Superior temporal gyrus (tissue), 1 donor: ENCODE results near the gene CADM2.

ENCODE experiments used
- DNase-seq: peaks from one replicate; pipeline ENCODE4 v3.0.0-alpha.2; 2016; ENCODE audit errors: extremely low spot score

The CADM2 gene

GRCh38 chr3:85800676-85801075 lies 841.9 kb downstream of the CADM2 start:
- no peak for DNase-seq

GRCh38 chr3:85801955-85802354 lies 843.2 kb downstream of the CADM2 start:
- DNase-seq = no peak

- DNase-seq = no peak
Measured at GRCh38 chr3:85808755-85809154, 850.0 kb downstream of the CADM2 start.

- peak; percentile 48 for DNase-seq
Measured at GRCh38 chr3:85821130-85821756, 862.5 kb downstream of the CADM2 start.

- DNase-seq = no peak
Measured at GRCh38 chr3:85835857-85836440, 877.2 kb downstream of the CADM2 start.

- DNase-seq = no peak
Measured at GRCh38 chr3:85837402-85837801, 878.6 kb downstream of the CADM2 start.

- DNase-seq = no peak
Measured at GRCh38 chr3:85838921-85839320, 880.1 kb downstream of the CADM2 start.

GRCh38 chr3:85842081-85842480 lies 883.3 kb downstream of the CADM2 start:
- no peak for DNase-seq

GRCh38 chr3:85846940-85847339 lies 888.2 kb downstream of the CADM2 start:
- no peak for DNase-seq

- no peak for DNase-seq
Measured at GRCh38 chr3:85851071-85851470, 892.3 kb downstream of the CADM2 start.

GRCh38 chr3:85853805-85854204 lies 895.0 kb downstream of the CADM2 start:
- DNase-seq = no peak

- no peak for DNase-seq
Measured at GRCh38 chr3:85862893-85863455, 904.2 kb downstream of the CADM2 start.

GRCh38 chr3:85864896-85865295 lies 906.1 kb downstream of the CADM2 start:
- DNase-seq = no peak

- DNase-seq = no peak
Measured at GRCh38 chr3:85867072-85867471, 908.3 kb downstream of the CADM2 start.

- DNase-seq = no peak
Measured at GRCh38 chr3:85875589-85875988, 916.8 kb downstream of the CADM2 start.

GRCh38 chr3:85877631-85878030 lies 918.8 kb downstream of the CADM2 start:
- DNase-seq = no peak

GRCh38 chr3:85881833-85882393 lies 923.1 kb downstream of the CADM2 start:
- no peak for DNase-seq

- no peak for DNase-seq
Measured at GRCh38 chr3:85890043-85890555, 931.3 kb downstream of the CADM2 start.

- DNase-seq = no peak
Measured at GRCh38 chr3:85903434-85903833, 944.6 kb downstream of the CADM2 start.

GRCh38 chr3:85912980-85913379 lies 954.2 kb downstream of the CADM2 start:
- DNase-seq = no peak

GRCh38 chr3:85922374-85922773 lies 963.6 kb downstream of the CADM2 start:
- DNase-seq = no peak

GRCh38 chr3:85930718-85931117 lies 971.9 kb downstream of the CADM2 start:
- no peak for DNase-seq

- no peak for DNase-seq
Measured at GRCh38 chr3:85933326-85933725, 974.5 kb downstream of the CADM2 start.
